ENCODE data around the gene TARS2. TPM values are rescaled to one million over a fixed set of nuclear protein-coding genes. Genes with fewer than 3 reads are reported as not detected.
A peak's percentile ranks its signal among the peaks of the same experiment; 100 is the strongest.

Gene TARS2
- total and polyA plus RNA-seq, 2 experiments from 2014 or later, result 14.0 to 14.4 TPM

DNA sequence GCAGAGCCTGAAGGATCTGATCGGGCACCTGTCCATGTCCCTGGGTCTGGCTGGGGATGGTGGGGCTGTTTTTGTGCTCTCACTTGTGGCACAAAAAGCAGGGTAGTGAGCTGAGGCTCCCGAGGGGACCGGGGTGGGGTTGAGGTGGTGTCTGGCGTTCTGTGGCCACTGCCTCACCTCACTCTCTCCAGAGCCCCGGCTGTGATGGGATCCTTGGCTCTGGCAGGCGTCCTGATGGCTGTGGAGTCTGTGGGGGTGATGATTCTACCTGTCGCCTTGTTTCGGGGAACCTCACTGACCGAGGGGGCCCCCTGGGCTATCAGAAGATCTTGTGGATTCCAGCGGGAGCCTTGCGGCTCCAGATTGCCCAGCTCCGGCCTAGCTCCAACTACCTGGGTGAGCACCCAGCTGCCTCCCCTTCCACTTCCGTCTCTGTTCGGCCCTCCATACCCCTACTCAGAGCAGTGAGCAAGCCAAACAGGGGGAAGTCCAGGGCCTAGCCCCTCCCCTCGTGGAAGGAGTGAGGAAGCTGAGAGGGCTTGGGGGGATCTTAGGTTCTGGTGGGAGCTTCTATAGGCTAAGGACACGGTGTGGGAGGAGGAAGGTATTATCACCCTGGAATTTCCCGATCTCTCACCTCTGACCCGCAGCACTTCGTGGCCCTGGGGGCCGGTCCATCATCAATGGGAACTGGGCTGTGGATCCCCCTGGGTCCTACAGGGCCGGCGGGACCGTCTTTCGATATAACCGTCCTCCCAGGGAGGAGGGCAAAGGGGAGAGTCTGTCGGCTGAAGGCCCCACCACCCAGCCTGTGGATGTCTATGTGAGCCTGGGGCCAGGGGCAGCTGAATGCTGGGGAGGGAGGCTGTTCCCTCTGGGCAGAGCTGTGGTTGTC, 69.0 kb downstream of the TARS2 start:
- Histone ChIP-seq H3K27ac (no peak overlapping the region), H3F3A (ENCODE audit: insufficient read depth) (peaks cover 22% of the 10 kb centered on the region), H3K4me1 (ENCODE audit: insufficient read depth) (peaks cover 22% of the 10 kb centered on the region), H3K9me3 (ENCODE audit: low read depth) (no peaks in the 10 kb centered on the region), H3K9me2 (ENCODE audit: insufficient read depth) (no peaks in the 10 kb centered on the region), H4K20me1 (ENCODE audit: insufficient read depth) (no peaks in the 10 kb centered on the region), H3K4me3 (no peak overlapping the region), H2AFZ (no peak overlapping the region), H3K4me2 (ENCODE audit: unreplicated experiment) (no peak overlapping the region), H3K36me3 (ENCODE audit: low read depth) (0 out of 2 replicates have a peak, but pooled peaks cover 3% of the 10 kb centered on the region), H3K79me2 (ENCODE audit: insufficient read depth) (peaks cover 11% of the 10 kb centered on the region; the same call in 1 of the 2 replicates), H3K27me3 (replicated peaks; ENCODE audit: insufficient read depth) (no peaks in the 10 kb centered on the region), H3K9ac (no peak overlapping the region)
- no peak for TF ChIP-seq EZH2 (IDR thresholded peaks at IDR 0.05; ENCODE audit: insufficient read depth, poor library complexity, severe bottlenecking)
- TF ChIP-seq EZH2phosphoT487 (IDR thresholded peaks at IDR 0.05; ENCODE audit: insufficient read depth, low read depth), result no peak
- in situ Hi-C loops (cut with MboI), result no loop called here
- DNase-seq, result peak; percentile 0
- 77 to 79% methylated on average over 25 to 26 of the region's 26 CpGs for WGBS, 2 experiments (ENCODE audit: low coverage in 1 of 2, low lambda C conversion rate in 2 of 2, missing lambda C conversion rate in 2 of 2)

DNA sequence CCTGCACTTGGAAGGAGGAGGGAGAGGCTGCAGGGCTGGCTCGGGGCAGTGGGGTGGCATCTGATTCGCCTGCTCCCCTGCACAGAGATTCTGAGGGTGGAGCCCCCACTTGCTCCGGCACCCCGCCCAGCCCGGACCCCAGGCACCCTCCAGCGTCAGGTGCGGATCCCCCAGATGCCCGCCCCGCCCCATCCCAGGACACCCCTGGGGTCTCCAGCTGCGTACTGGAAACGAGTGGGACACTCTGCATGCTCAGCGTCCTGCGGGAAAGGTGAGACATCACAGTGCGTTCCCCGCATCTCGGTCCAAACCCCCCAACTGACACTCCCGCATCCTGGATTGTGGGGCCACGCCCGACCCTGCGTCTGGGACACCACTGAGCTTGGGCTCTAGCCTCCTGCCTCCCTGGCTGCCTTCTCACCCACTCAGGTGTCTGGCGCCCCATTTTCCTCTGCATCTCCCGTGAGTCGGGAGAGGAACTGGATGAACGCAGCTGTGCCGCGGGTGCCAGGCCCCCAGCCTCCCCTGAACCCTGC, 69.9 kb downstream of the TARS2 start:
- WGBS, 2 experiments (ENCODE audit: low coverage in 1 of 2, low lambda C conversion rate in 2 of 2, missing lambda C conversion rate in 2 of 2), result 79 to 82% methylated on average over 11 to 26 of the region's 26 CpGs

More for the DNA sequence above, 69.9 kb downstream of the TARS2 start:
- peaks cover 11% of the 10 kb centered on the region; the same call in 1 of the 2 replicates for H3K79me2 ChIP-seq (ENCODE audit: insufficient read depth)
- H3K4me1 ChIP-seq (ENCODE audit: insufficient read depth), result peaks cover 18% of the 10 kb centered on the region
- no peak overlapping the region for H3K4me3 ChIP-seq
- no peak overlapping the region for H3K27ac ChIP-seq
- no peaks in the 10 kb centered on the region for H3K9me2 ChIP-seq (ENCODE audit: insufficient read depth)
- H3K36me3 ChIP-seq (ENCODE audit: low read depth), result 0 out of 2 replicates have a peak, but pooled peaks cover 3% of the 10 kb centered on the region
- no peak for DNase-seq
- H2AFZ ChIP-seq, result no peak overlapping the region
- H3K9ac ChIP-seq, result no peak overlapping the region
- H3K4me2 ChIP-seq (ENCODE audit: unreplicated experiment), result no peak overlapping the region
- no peaks in the 10 kb centered on the region for H3K27me3 ChIP-seq (replicated peaks; ENCODE audit: insufficient read depth)
- peaks cover 18% of the 10 kb centered on the region for H3F3A ChIP-seq (ENCODE audit: insufficient read depth)
- H4K20me1 ChIP-seq (ENCODE audit: insufficient read depth), result no peaks in the 10 kb centered on the region
- in situ Hi-C loops (cut with MboI), result no loop called here
- no peaks in the 10 kb centered on the region for H3K9me3 ChIP-seq (ENCODE audit: low read depth)
- no peak for TF ChIP-seq EZH2phosphoT487 (IDR thresholded peaks at IDR 0.05; ENCODE audit: insufficient read depth, low read depth)

Small RNAs within 50 kb of the gene (microRNA-seq; reads per million reads assigned to microRNA genes)
- not detected for gene MIR4257 (ENCODE audit: borderline number of aligned reads)
- not detected for gene MIR6878 (ENCODE audit: borderline number of aligned reads)

Small RNAs within 50 kb of the gene (small RNA-seq; reads per million reads assigned to genes)
- gene MIR4257 (ENCODE audit: low read depth, low replicate concordance), result not detected

Other genes starting within 250 kb of the TARS2 start
- gene CA14, start 229.6 kb upstream of the TARS2 start, total RNA-seq (2014; rRNA removed; shearing (Covaris generic)), result not detected in 2 replicates
- gene CA14, start 229.6 kb upstream of the TARS2 start, polyA plus RNA-seq (2016; fragmentation: Nextera tagmentation; extraction: Ambion mirVana), result 0.16 TPM in 1 of 2 replicates, not detected in the other
- gene APH1A, start 218.4 kb upstream of the TARS2 start, total RNA-seq (2014; rRNA removed; shearing (Covaris generic)), result 103 and 104 TPM in 2 replicates
- gene APH1A, start 218.4 kb upstream of the TARS2 start, polyA plus RNA-seq (2016; fragmentation: Nextera tagmentation; extraction: Ambion mirVana), result 32.4 and 32.6 TPM in 2 replicates
- 1.7 and 1.9 TPM in 2 replicates for gene C1orf54, start 214.6 kb upstream of the TARS2 start, total RNA-seq (2014; rRNA removed; shearing (Covaris generic))
- 1.7 and 1.9 TPM in 2 replicates for gene C1orf54, start 214.6 kb upstream of the TARS2 start, polyA plus RNA-seq (2016; fragmentation: Nextera tagmentation; extraction: Ambion mirVana)
- 1.8 and 3.4 TPM in 2 replicates for gene CIART, start 204.9 kb upstream of the TARS2 start, total RNA-seq (2014; rRNA removed; shearing (Covaris generic))
- gene CIART, start 204.9 kb upstream of the TARS2 start, polyA plus RNA-seq (2016; fragmentation: Nextera tagmentation; extraction: Ambion mirVana), result 6.7 and 7.0 TPM in 2 replicates
- gene MRPS21, start 193.6 kb upstream of the TARS2 start, total RNA-seq (2014; rRNA removed; shearing (Covaris generic)), result 36.5 and 37.9 TPM in 2 replicates
- 108 and 116 TPM in 2 replicates for gene MRPS21, start 193.6 kb upstream of the TARS2 start, polyA plus RNA-seq (2016; fragmentation: Nextera tagmentation; extraction: Ambion mirVana)
- 27.6 and 46.2 TPM in 2 replicates for gene PRPF3, start 165.9 kb upstream of the TARS2 start, total RNA-seq (2014; rRNA removed; shearing (Covaris generic))
- 25.6 and 28.1 TPM in 2 replicates for gene PRPF3, start 165.9 kb upstream of the TARS2 start, polyA plus RNA-seq (2016; fragmentation: Nextera tagmentation; extraction: Ambion mirVana)
- gene RPRD2, start 123.3 kb upstream of the TARS2 start, total RNA-seq (2014; rRNA removed; shearing (Covaris generic)), result 7.6 and 7.8 TPM in 2 replicates
- gene RPRD2, start 123.3 kb upstream of the TARS2 start, polyA plus RNA-seq (2016; fragmentation: Nextera tagmentation; extraction: Ambion mirVana), result 16.5 and 17.0 TPM in 2 replicates
- gene ECM1, start 20.7 kb downstream of the TARS2 start, total RNA-seq (2014; rRNA removed; shearing (Covaris generic)), result 133 and 160 TPM in 2 replicates
- 282 and 291 TPM in 2 replicates for gene ECM1, start 20.7 kb downstream of the TARS2 start, polyA plus RNA-seq (2016; fragmentation: Nextera tagmentation; extraction: Ambion mirVana)
- gene FALEC, start 28.3 kb downstream of the TARS2 start, total RNA-seq (2014; rRNA removed; shearing (Covaris generic)), result not detected in 2 replicates
- 0.49 and 0.71 TPM in 2 replicates for gene FALEC, start 28.3 kb downstream of the TARS2 start, polyA plus RNA-seq (2016; fragmentation: Nextera tagmentation; extraction: Ambion mirVana)
- gene ADAMTSL4, start 62.0 kb downstream of the TARS2 start, total RNA-seq (2014; rRNA removed; shearing (Covaris generic)), result 27.6 and 27.9 TPM in 2 replicates
- gene ADAMTSL4, start 62.0 kb downstream of the TARS2 start, polyA plus RNA-seq (2016; fragmentation: Nextera tagmentation; extraction: Ambion mirVana), result 45.4 TPM in 2 replicates
- gene MCL1, start 92.2 kb downstream of the TARS2 start, total RNA-seq (2014; rRNA removed; shearing (Covaris generic)), result 307 and 310 TPM in 2 replicates
- 79.0 and 84.7 TPM in 2 replicates for gene MCL1, start 92.2 kb downstream of the TARS2 start, polyA plus RNA-seq (2016; fragmentation: Nextera tagmentation; extraction: Ambion mirVana)
- gene ENSA, start 142.2 kb downstream of the TARS2 start, total RNA-seq (2014; rRNA removed; shearing (Covaris generic)), result 47.4 and 54.3 TPM in 2 replicates
- gene ENSA, start 142.2 kb downstream of the TARS2 start, polyA plus RNA-seq (2016; fragmentation: Nextera tagmentation; extraction: Ambion mirVana), result 44.4 and 51.1 TPM in 2 replicates
- gene GOLPH3L, start 209.7 kb downstream of the TARS2 start, total RNA-seq (2014; rRNA removed; shearing (Covaris generic)), result 8.6 and 8.8 TPM in 2 replicates
- 23.2 and 23.9 TPM in 2 replicates for gene GOLPH3L, start 209.7 kb downstream of the TARS2 start, polyA plus RNA-seq (2016; fragmentation: Nextera tagmentation; extraction: Ambion mirVana)
- gene HORMAD1, start 233.5 kb downstream of the TARS2 start, total RNA-seq (2014; rRNA removed; shearing (Covaris generic)), result not detected in 2 replicates
- not detected in 2 replicates for gene HORMAD1, start 233.5 kb downstream of the TARS2 start, polyA plus RNA-seq (2016; fragmentation: Nextera tagmentation; extraction: Ambion mirVana)